Measurements from ENCODE around the gene SPDYE9.
"Not testable (repeated sequence)": the region's sequence is repeated elsewhere in the genome, so short reads cannot be mapped to it uniquely, and the experiment has no call there.

Gene SPDYE9, protein sequence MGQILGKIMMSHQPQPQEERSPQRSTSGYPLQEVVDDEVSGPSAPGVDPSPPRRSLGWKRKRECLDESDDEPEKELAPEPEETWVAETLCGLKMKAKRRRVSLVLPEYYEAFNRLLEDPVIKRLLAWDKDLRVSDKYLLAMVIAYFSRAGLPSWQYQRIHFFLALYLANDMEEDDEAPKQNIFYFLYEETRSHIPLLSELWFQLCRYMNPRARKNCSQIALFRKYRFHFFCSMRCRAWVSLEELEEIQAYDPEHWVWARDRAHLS

GRCh38 chr7:73085938-73086337 is at the start of gene SPDYE9:
Gene SPDYE9, minus strand, starts transcription at chr7:73086038. Its CDS starts 1,800 bp downstream, at chr7:73084238.
- DNase-seq: not testable (repeated sequence)

GRCh38 chr7:73134866-73135265 is 49.0 kb upstream of the SPDYE9 start:
- not testable (repeated sequence) for DNase-seq

DNA sequence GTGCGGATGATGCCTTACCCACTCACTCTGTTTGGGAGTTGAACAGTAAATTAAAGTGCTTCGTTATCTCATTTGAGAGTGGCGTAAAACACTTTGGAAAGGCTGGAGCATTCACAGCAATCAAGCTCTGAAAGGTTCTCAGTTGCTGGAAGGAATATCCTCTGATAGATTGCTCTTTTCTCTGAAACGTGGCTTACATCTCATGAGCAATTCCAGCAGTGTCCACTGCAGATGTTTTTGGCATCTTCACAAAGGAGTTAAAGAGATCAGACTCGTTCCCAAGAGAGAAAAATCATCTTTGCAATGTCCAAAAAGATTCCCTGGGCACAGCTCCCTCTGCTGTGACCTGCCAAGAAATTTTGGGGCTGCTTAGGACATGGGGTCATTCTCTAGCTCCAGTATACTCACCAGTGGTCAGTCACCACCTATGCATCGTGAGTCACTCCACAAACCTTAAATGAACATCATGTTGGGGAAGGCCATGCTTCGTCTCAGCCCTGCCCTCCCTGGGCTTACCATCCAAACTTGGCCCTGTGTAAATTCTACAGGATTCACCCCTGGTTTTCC is 46.9 kb upstream of the SPDYE9 start:
- DNase-seq: not testable (repeated sequence)

DNA sequence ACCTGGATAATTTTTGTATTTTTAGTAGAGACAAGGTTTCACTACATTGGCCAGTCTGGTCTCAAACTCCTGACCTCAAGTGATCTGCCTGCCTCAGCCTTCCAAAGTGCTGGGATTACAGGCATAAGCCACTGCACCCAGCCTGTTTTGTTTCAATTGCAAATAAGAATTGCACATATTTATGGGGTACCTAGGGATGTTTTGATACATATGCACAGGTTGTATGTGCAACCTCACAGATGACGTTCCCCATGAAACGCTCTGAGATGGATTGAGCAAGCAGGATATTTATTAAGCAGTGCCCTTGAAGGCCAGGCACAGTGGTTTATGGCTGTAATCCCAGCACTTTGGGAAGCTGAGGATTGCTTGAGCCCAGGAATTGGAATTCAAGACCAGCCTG is 44.8 kb upstream of the SPDYE9 start:
- DNase-seq: not testable (repeated sequence)

DNA sequence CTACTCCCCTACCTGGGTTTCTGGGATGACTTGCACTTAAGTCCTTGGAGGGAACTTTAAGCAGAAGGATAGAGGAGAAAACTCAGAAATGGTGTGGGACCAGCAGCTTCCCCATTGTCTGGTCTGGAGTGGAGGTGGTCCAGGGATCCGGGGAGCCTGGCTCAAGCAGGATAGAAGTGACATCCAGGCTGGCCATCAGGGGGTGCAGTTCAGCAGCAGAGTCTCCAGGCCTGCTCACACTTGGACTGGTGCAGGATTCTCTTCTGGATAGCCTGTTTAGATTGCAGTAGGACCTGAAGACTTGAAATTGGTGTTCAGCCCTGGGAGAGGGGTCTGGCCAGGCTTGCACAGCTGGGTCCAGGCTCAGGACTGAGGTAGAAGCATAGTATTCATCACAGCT is 38.3 kb upstream of the SPDYE9 start:
- not testable (repeated sequence) for DNase-seq

- DNase-seq: not testable (repeated sequence)
These were observed 37.1 kb upstream of the SPDYE9 start for GRCh38 chr7:73122778-73123447.

GRCh38 chr7:73118155-73118554 is 32.3 kb upstream of the SPDYE9 start:
- DNase-seq: not testable (repeated sequence)

GRCh38 chr7:73057811-73058210 is 28.0 kb downstream of the SPDYE9 start, which contains the start of gene SPDYE11:
Gene SPDYE11, minus strand, starts transcription at chr7:73057911. Its CDS starts 1,800 bp downstream, at chr7:73056111.
- not testable (repeated sequence) for DNase-seq

- not testable (repeated sequence) for DNase-seq
These were observed 56.2 kb downstream of the SPDYE9 start, which contains the start of gene SPDYE8 for GRCh38 chr7:73029666-73030065. Gene SPDYE8, minus strand, starts transcription at chr7:73029766. Its CDS starts 1,800 bp downstream, at chr7:73027966.
